ENCODE data around the gene VTI1A. TPM values are rescaled to one million over a fixed set of nuclear protein-coding genes. Genes with fewer than 3 reads are reported as not detected.

VTI1A gene
- total RNA-seq, 4 donors from 2014 or later, result 49.3 to 84.5 (median 61.2) TPM

- DNase-seq, result no peak
- no peak overlapping the region for H3K4me3 ChIP-seq (replicated peaks in 1 of 3)
- H3K9me3 ChIP-seq, result no peaks in the 10 kb centered on the region
- no peak overlapping the region for H3K27ac ChIP-seq
- intact Hi-C loops (cut with DNase I), result no loop called here
- no peaks in the 10 kb centered on the region for H3K4me1 ChIP-seq
- TF ChIP-seq POLR2A (IDR thresholded peaks at IDR 0.05) (no peak), CTCF (IDR thresholded peaks at IDR 0.05) (no peak)
- 90 to 93% methylated on average over 27 of the region's 27 CpGs for WGBS, 2 donors
- no peaks in the 10 kb centered on the region for H3K27me3 ChIP-seq
- no peaks in the 10 kb centered on the region for H3K36me3 ChIP-seq
Observed at GRCh38 chr10:112844681-112845544, 397.9 kb downstream of the VTI1A start.

GRCh38 chr10:112847778-112848177 lies 400.8 kb downstream of the VTI1A start:
- Histone ChIP-seq H3K4me3 (replicated peaks in 1 of 3) (no peak overlapping the region), H3K27ac (no peak overlapping the region), H3K27me3 (no peaks in the 10 kb centered on the region), H3K36me3 (no peaks in the 10 kb centered on the region), H3K9me3 (no peaks in the 10 kb centered on the region), H3K4me1 (no peaks in the 10 kb centered on the region)
- intact Hi-C loops (cut with DNase I), result no loop called here
- DNase-seq, result no peak
- 97 to 99% methylated on average over 2 of the region's 2 CpGs for WGBS, 2 donors
- TF ChIP-seq CTCF (IDR thresholded peaks at IDR 0.05) (no peak), POLR2A (IDR thresholded peaks at IDR 0.05) (no peak)

GRCh38 chr10:112848228-112848627 lies 401.2 kb downstream of the VTI1A start:
- 95% methylated on average over 2 of the region's 2 CpGs for WGBS, 2 donors
- Histone ChIP-seq H3K9me3 (no peaks in the 10 kb centered on the region), H3K27ac (no peak overlapping the region), H3K4me3 (replicated peaks in 1 of 3) (no peak overlapping the region), H3K4me1 (no peaks in the 10 kb centered on the region), H3K36me3 (no peaks in the 10 kb centered on the region), H3K27me3 (no peaks in the 10 kb centered on the region)
- no peak for DNase-seq
- TF ChIP-seq POLR2A (IDR thresholded peaks at IDR 0.05) (no peak), CTCF (IDR thresholded peaks at IDR 0.05) (no peak)
- intact Hi-C loops (cut with DNase I), result no loop called here

- no peak overlapping the region for H3K27ac ChIP-seq
- no peak for DNase-seq
- no peaks in the 10 kb centered on the region for H3K27me3 ChIP-seq
- no peak overlapping the region for H3K4me3 ChIP-seq (replicated peaks in 1 of 3)
- TF ChIP-seq CTCF (IDR thresholded peaks at IDR 0.05) (no peak), POLR2A (IDR thresholded peaks at IDR 0.05) (no peak)
- intact Hi-C loops (cut with DNase I), result no loop called here
- no peaks in the 10 kb centered on the region for H3K9me3 ChIP-seq
- WGBS, 2 donors, result 86 to 91% methylated on average over 3 of the region's 3 CpGs
- no peaks in the 10 kb centered on the region for H3K4me1 ChIP-seq
- H3K36me3 ChIP-seq, result no peaks in the 10 kb centered on the region
Observed at GRCh38 chr10:112848868-112849430, 401.9 kb downstream of the VTI1A start.

GRCh38 chr10:112849546-112849945 lies 402.5 kb downstream of the VTI1A start:
- Histone ChIP-seq H3K4me1 (no peaks in the 10 kb centered on the region), H3K9me3 (no peaks in the 10 kb centered on the region), H3K4me3 (replicated peaks in 1 of 3) (no peak overlapping the region), H3K36me3 (no peaks in the 10 kb centered on the region), H3K27ac (no peak overlapping the region), H3K27me3 (no peaks in the 10 kb centered on the region)
- TF ChIP-seq POLR2A (IDR thresholded peaks at IDR 0.05), result no peak
- no peak for TF ChIP-seq CTCF (IDR thresholded peaks at IDR 0.05)
- WGBS, 2 donors, result 94 to 97% methylated on average over 6 of the region's 6 CpGs
- intact Hi-C loops (cut with DNase I), result no loop called here
- no peak for DNase-seq

Measured in thyroid gland (tissue), 4 donors.